GM18526 (cell line): Measurements from ENCODE around the gene AK6.

ENCODE experiments used
- POLR2A ChIP-seq: IDR thresholded peaks from 3 replicates; pipeline ENCODE4 v1.6.1; 2011; ENCODE audit not compliant: insufficient read length; ENCODE audit errors: extremely low read depth

The AK6 gene

GRCh38 chr5:69369340-69370121, at the start of gene AK6, which contains the start of the genes RAD17 and TAF9:
TSS of gene AK6 (minus strand) at chr5:69369520. CDS start at chr5:69369490, 30 bp downstream.
TSS of gene RAD17 (plus strand) at chr5:69369818. CDS start at chr5:69372209, 2,391 bp downstream.
TSS of gene TAF9 (minus strand) at chr5:69369520. CDS start at chr5:69365737, 3,783 bp downstream.
- TF ChIP-seq POLR2A = peak; percentile 73

GRCh38 chr5:69418554-69418953, 49.2 kb upstream of the AK6 start:
- TF ChIP-seq POLR2A = no peak

GRCh38 chr5:69416699-69417098, 47.4 kb upstream of the AK6 start:
- no peak for TF ChIP-seq POLR2A

- TF ChIP-seq POLR2A = no peak
Measured at GRCh38 chr5:69416180-69416579, 46.9 kb upstream of the AK6 start.

- no peak for TF ChIP-seq POLR2A
Measured at GRCh38 chr5:69415584-69415958, 46.3 kb upstream of the AK6 start.

GRCh38 chr5:69414885-69415583, 45.7 kb upstream of the AK6 start, which contains the start of gene MARVELD2:
TSS of gene MARVELD2 (plus strand) at chr5:69415116. CDS start at chr5:69419386, 4,270 bp downstream.
- peak; percentile 36 for TF ChIP-seq POLR2A

GRCh38 chr5:69404659-69405330, 35.5 kb upstream of the AK6 start:
- no peak for TF ChIP-seq POLR2A

GRCh38 chr5:69378376-69378775, 9.1 kb upstream of the AK6 start:
- TF ChIP-seq POLR2A = no peak

- TF ChIP-seq POLR2A = no peak
Measured at GRCh38 chr5:69374911-69375446, 5.7 kb upstream of the AK6 start.

- TF ChIP-seq POLR2A = no peak
Measured at GRCh38 chr5:69372394-69372793, 3.1 kb upstream of the AK6 start.

- no peak for TF ChIP-seq POLR2A
Measured at GRCh38 chr5:69368458-69369339, 621 bp downstream of the AK6 start.

GRCh38 chr5:69367697-69368279, 1.5 kb downstream of the AK6 start:
- TF ChIP-seq POLR2A = no peak

GRCh38 chr5:69364850-69365249, 4.5 kb downstream of the AK6 start:
- no peak for TF ChIP-seq POLR2A

- no peak for TF ChIP-seq POLR2A
Measured at GRCh38 chr5:69364414-69364813, 4.9 kb downstream of the AK6 start.
